HCT116 (cell line): ENCODE measurements around the gene GRAMD4.

Source experiments
- ATF3 ChIP-seq: IDR thresholded peaks from 2 replicates; pipeline ENCODE4 v1.6.1; 2012
- CEBPB ChIP-seq: IDR thresholded peaks from 2 replicates; pipeline ENCODE4 v1.6.1; 2012; ENCODE audit warnings: low read depth
- EZH2 ChIP-seq: fragments of 200-600 bp; sonication (generic); IDR thresholded peaks from 2 replicates; pipeline ENCODE4 v1.6.1; 2017; ENCODE audit warnings: antibody characterized with exemption, mixed run types
- EZH2phosphoT487 ChIP-seq: fragments of 200-600 bp; IDR thresholded peaks from 2 replicates; pipeline ENCODE4 v1.6.1; 2018; ENCODE audit warnings: antibody characterized with exemption, borderline replicate concordance
- FOSL1 ChIP-seq: IDR thresholded peaks from 2 replicates; pipeline ENCODE4 v1.6.1; 2012; ENCODE audit warnings: low read depth
- JUND ChIP-seq: IDR thresholded peaks from 2 replicates; pipeline ENCODE4 v1.6.1; 2012
- POLR2A ChIP-seq: IDR thresholded peaks from 2 replicates; pipeline ENCODE4 v1.7.0; 2011; ENCODE audit warnings: borderline replicate concordance; ENCODE audit not compliant: insufficient read depth, insufficient read length; ENCODE audit errors: extremely low read depth
- POLR2AphosphoS5 ChIP-seq: IDR thresholded peaks from 2 replicates; pipeline ENCODE4 v1.6.1; 2011; ENCODE audit warnings: mild to moderate bottlenecking, low read depth, low read length, moderate library complexity
- RAD21 ChIP-seq: IDR thresholded peaks from 2 replicates; pipeline ENCODE4 v1.6.1; 2012; ENCODE audit warnings: low read depth, mild to moderate bottlenecking
- REST ChIP-seq: IDR thresholded peaks from 2 replicates; pipeline ENCODE4 v1.6.1; 2012; ENCODE audit warnings: low read depth
- SIN3A ChIP-seq: IDR thresholded peaks from 2 replicates; pipeline ENCODE4 v1.6.1; 2012; ENCODE audit warnings: low read depth
- SP1 ChIP-seq: IDR thresholded peaks from 2 replicates; pipeline ENCODE4 v1.6.1; 2012; ENCODE audit warnings: low read depth
- ZNF274 ChIP-seq: fragments of 200-500 bp; sonication (Bioruptor generic); IDR thresholded peaks from 2 replicates; pipeline ENCODE4 v1.6.1; 2014; ENCODE audit warnings: mild to moderate bottlenecking, low read depth, low read length, inconsistent platforms
- TF ChIP-seq, protein P1 (sequence below), 3 experiments: fragments of 200-600 bp in 1 of 3; sonication (generic) in 1 of 3; IDR thresholded peaks in 2 of 3; conservative IDR thresholded peaks in 1 of 3; 2 replicates each; pipeline ENCODE4 v1.5.1; 2012 to 2017; ENCODE audit warnings: low read depth in 2 of 3, low read length in 2 of 3, antibody characterized with exemption in 1 of 3, borderline replicate concordance in 1 of 3, control low read depth in 1 of 3, mild to moderate bottlenecking in 1 of 3, mixed read lengths in 1 of 3, mixed run types in 1 of 3, moderate library complexity in 1 of 3; ENCODE audit not compliant: insufficient read depth in 1 of 3

GRCh38 chr22:46604306-46604690 is 15.9 kb upstream of the GRAMD4 start:
- no peak for TF ChIP-seq EZH2
- TF ChIP-seq, protein P1, sequence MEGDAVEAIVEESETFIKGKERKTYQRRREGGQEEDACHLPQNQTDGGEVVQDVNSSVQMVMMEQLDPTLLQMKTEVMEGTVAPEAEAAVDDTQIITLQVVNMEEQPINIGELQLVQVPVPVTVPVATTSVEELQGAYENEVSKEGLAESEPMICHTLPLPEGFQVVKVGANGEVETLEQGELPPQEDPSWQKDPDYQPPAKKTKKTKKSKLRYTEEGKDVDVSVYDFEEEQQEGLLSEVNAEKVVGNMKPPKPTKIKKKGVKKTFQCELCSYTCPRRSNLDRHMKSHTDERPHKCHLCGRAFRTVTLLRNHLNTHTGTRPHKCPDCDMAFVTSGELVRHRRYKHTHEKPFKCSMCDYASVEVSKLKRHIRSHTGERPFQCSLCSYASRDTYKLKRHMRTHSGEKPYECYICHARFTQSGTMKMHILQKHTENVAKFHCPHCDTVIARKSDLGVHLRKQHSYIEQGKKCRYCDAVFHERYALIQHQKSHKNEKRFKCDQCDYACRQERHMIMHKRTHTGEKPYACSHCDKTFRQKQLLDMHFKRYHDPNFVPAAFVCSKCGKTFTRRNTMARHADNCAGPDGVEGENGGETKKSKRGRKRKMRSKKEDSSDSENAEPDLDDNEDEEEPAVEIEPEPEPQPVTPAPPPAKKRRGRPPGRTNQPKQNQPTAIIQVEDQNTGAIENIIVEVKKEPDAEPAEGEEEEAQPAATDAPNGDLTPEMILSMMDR (IDR thresholded peaks at IDR 0.05 in 2 of 3, conservative IDR thresholded peaks at IDR 0.05 in 1 of 3; ENCODE audit: borderline replicate concordance in 1 of 3, insufficient read depth in 1 of 3, low read depth in 2 of 3, low read length in 2 of 3): no peak
- no peak for TF ChIP-seq SP1
- TF ChIP-seq SIN3A: no peak
- no peak for TF ChIP-seq RAD21
- no peak for TF ChIP-seq POLR2A
- no peak for TF ChIP-seq REST
- TF ChIP-seq POLR2AphosphoS5: no peak
- no peak for TF ChIP-seq JUND
- TF ChIP-seq ZNF274: no peak
- no peak for TF ChIP-seq FOSL1
- no peak for TF ChIP-seq CEBPB
- no peak for TF ChIP-seq ATF3
- no peak for TF ChIP-seq EZH2phosphoT487
